HG03280 (cell line): ENCODE data around the gene LRRC32.
"Not testable (repeated sequence)": the region's sequence is repeated elsewhere in the genome, so short reads cannot be mapped to it uniquely, and the experiment has no call there.

Experiments
- ATAC-seq: cut with Tn5 transposase; IDR thresholded peaks from one replicate; pipeline ENCODE4 v1.9.1; 2021; ENCODE audit warnings: mild to moderate bottlenecking, moderate library complexity; ENCODE audit not compliant: unreplicated experiment

The LRRC32 gene

GRCh38 chr11:76653012-76653673, 17.4 kb downstream of the LRRC32 start:
- no peak for ATAC-seq

- ATAC-seq, result no peak
Measured at GRCh38 chr11:76649851-76650372, 20.6 kb downstream of the LRRC32 start.

- ATAC-seq, result no peak
Measured at GRCh38 chr11:76649011-76649410, 21.5 kb downstream of the LRRC32 start.

- ATAC-seq, result no peak
Measured at GRCh38 chr11:76648061-76648460, 22.5 kb downstream of the LRRC32 start.

- no peak for ATAC-seq
Measured at GRCh38 chr11:76646882-76647534, 23.5 kb downstream of the LRRC32 start.

- ATAC-seq, result no peak
Measured at GRCh38 chr11:76644591-76644990, 26.0 kb downstream of the LRRC32 start.

- not testable (repeated sequence) for ATAC-seq
Measured at GRCh38 chr11:76643711-76644110, 26.8 kb downstream of the LRRC32 start.

GRCh38 chr11:76642341-76642740, 28.2 kb downstream of the LRRC32 start:
- ATAC-seq, result no peak

- no peak for ATAC-seq
Measured at GRCh38 chr11:76641905-76642304, 28.6 kb downstream of the LRRC32 start.

- no peak for ATAC-seq
Measured at GRCh38 chr11:76640501-76640900, 30.0 kb downstream of the LRRC32 start.

- no peak for ATAC-seq
Measured at GRCh38 chr11:76639621-76640020, 30.9 kb downstream of the LRRC32 start.

GRCh38 chr11:76638270-76639197, 32.0 kb downstream of the LRRC32 start:
- ATAC-seq, result no peak

GRCh38 chr11:76637491-76638269, 32.9 kb downstream of the LRRC32 start:
- ATAC-seq, result peak; percentile 75

GRCh38 chr11:76636826-76637460, 33.6 kb downstream of the LRRC32 start:
- ATAC-seq, result no peak

- no peak for ATAC-seq
Measured at GRCh38 chr11:76635991-76636738, 34.4 kb downstream of the LRRC32 start.

- no peak for ATAC-seq
Measured at GRCh38 chr11:76634886-76635285, 35.7 kb downstream of the LRRC32 start.

- ATAC-seq, result no peak
Measured at GRCh38 chr11:76632492-76632891, 38.1 kb downstream of the LRRC32 start.

GRCh38 chr11:76631566-76632308, 38.8 kb downstream of the LRRC32 start:
- ATAC-seq, result no peak
